K562 (cell line): ENCODE results near the gene TJP3. TPM values are rescaled to one million over a fixed set of nuclear protein-coding genes. Genes with fewer than 3 reads are reported as not detected.

ENCODE experiments used
- ATF7 ChIP-seq: fragments of 450-650 bp; IDR thresholded peaks from 2 replicates; pipeline ENCODE4 v1.7.1; 2014; ENCODE audit warnings: mild to moderate bottlenecking, moderate library complexity
- ESRRA ChIP-seq: fragments of 450-650 bp; IDR thresholded peaks from 2 replicates; pipeline ENCODE4 v1.6.1; 2014; ENCODE audit warnings: low read depth, mild to moderate bottlenecking, moderate library complexity, borderline replicate concordance
- FOXA1 ChIP-seq: fragments of 450-650 bp; IDR thresholded peaks from 2 replicates; pipeline ENCODE4 v1.6.1; 2016; ENCODE audit warnings: mild to moderate bottlenecking, borderline replicate concordance
- FOXJ3 ChIP-seq: sonication (generic); formaldehyde crosslinking; IDR thresholded peaks from 2 replicates; pipeline ENCODE4 v1.4.0; 2020; ENCODE audit warnings: mild to moderate bottlenecking, missing genetic modification reagents
- GATA2 ChIP-seq: sonication (generic); formaldehyde crosslinking; IDR thresholded peaks from 2 replicates; pipeline ENCODE4 v1.4.0; 2020; ENCODE audit warnings: mild to moderate bottlenecking, missing genetic modification reagents
- HDAC3 ChIP-seq: fragments of 450-650 bp; IDR thresholded peaks from 2 replicates; pipeline ENCODE4 v1.6.1; 2018; ENCODE audit warnings: borderline replicate concordance, mild to moderate bottlenecking, moderate library complexity; ENCODE audit not compliant: partially characterized antibody
- MAFG ChIP-seq: fragments of 450-650 bp; conservative IDR thresholded peaks from 2 replicates; pipeline ENCODE4 v1.6.1; 2016; ENCODE audit warnings: missing genetic modification characterization, missing compliant biosample characterization
- MCM2 ChIP-seq: fragments of 450-650 bp; IDR thresholded peaks from 2 replicates; pipeline ENCODE4 v1.6.1; 2017; ENCODE audit warnings: low read depth, mild to moderate bottlenecking
- NR2C1 ChIP-seq, 2 experiments: fragments of 450-650 bp; IDR thresholded peaks; 2 replicates each; pipeline ENCODE4 v1.6.1; 2017; ENCODE audit warnings: mild to moderate bottlenecking in 2 of 2, antibody characterized with exemption in 1 of 2, inconsistent platforms in 1 of 2, missing compliant biosample characterization in 1 of 2, missing genetic modification characterization in 1 of 2
- POLR2H ChIP-seq: IDR thresholded peaks from 2 replicates; pipeline ENCODE4 v1.6.1; 2016; ENCODE audit warnings: missing genetic modification characterization, low read depth, mild to moderate bottlenecking, control low read depth, missing compliant biosample characterization, moderate library complexity
- SIX5 ChIP-seq, 2 experiments: IDR thresholded peaks; 2 replicates each; pipeline ENCODE4 v1.6.1; 2011; ENCODE audit warnings: low read length in 2 of 2, borderline replicate concordance in 1 of 2, low read depth in 1 of 2, mild to moderate bottlenecking in 1 of 2, moderate library complexity in 1 of 2; ENCODE audit not compliant: insufficient read depth in 1 of 2
- SMAD4 ChIP-seq: fragments of 250-450 bp; sonication (Bioruptor Pico); conservative IDR thresholded peaks from 2 replicates; pipeline ENCODE4 v1.8.0; 2021; ENCODE audit warnings: inconsistent platforms, mild to moderate bottlenecking, moderate library complexity
- TRIM24 ChIP-seq, 2 experiments: fragments of 450-650 bp; IDR thresholded peaks; 2 replicates each; pipeline ENCODE4 v1.6.1; 2016
- XRCC3 ChIP-seq: fragments of 450-650 bp; IDR thresholded peaks from 2 replicates; pipeline ENCODE4 v1.6.1; 2017; ENCODE audit warnings: mild to moderate bottlenecking, moderate library complexity
- ZNF184 ChIP-seq: sonication (generic); formaldehyde crosslinking; IDR thresholded peaks from 2 replicates; pipeline ENCODE4 v1.5.0; 2020; ENCODE audit warnings: missing genetic modification reagents
- ZNF23 ChIP-seq: fragments of 250-450 bp; sonication (Bioruptor Pico); IDR thresholded peaks from 2 replicates; pipeline ENCODE4 v1.4.0; 2020; ENCODE audit warnings: mild to moderate bottlenecking
- ZNF695 ChIP-seq: fragments of 450-650 bp; formaldehyde crosslinking; IDR thresholded peaks from 2 replicates; pipeline ENCODE4 v1.4.0; 2020; ENCODE audit warnings: mild to moderate bottlenecking, moderate library complexity
- ZNF778 ChIP-seq: fragments of 450-650 bp; formaldehyde crosslinking; IDR thresholded peaks from 2 replicates; pipeline ENCODE4 v1.4.0; 2020; ENCODE audit warnings: mild to moderate bottlenecking, moderate library complexity
- ZNF780A ChIP-seq: fragments of 250-450 bp; sonication (Bioruptor Pico); IDR thresholded peaks from 2 replicates; pipeline ENCODE4 v1.5.0; 2021; ENCODE audit warnings: mild to moderate bottlenecking
- polyA plus RNA-seq, 8 experiments: library from polyadenylated mRNA; depleted of rRNA in 4 of 8; stranded (reverse) in 5 of 8; unstranded in 3 of 8; fragments of >200 nt; fragmentation: Nextera tagmentation in 2 of 8; fragmentation: Illumina TruSeq in 1 of 8; extraction: Ambion mirVana in 2 of 8; extraction: Trizol in 1 of 8; gene quantifications; 2 replicates each; pipeline versions ENCODE4 v1.2.1 to v1.2.3, GENCODE V29; 2011 to 2014; ENCODE audit warnings: inconsistent platforms in 1 of 8, missing spikeins in 1 of 8
- total RNA-seq, 7 experiments: library from RNA; depleted of rRNA in 6 of 7; stranded (reverse); fragments of >200 nt in 6 of 7; fragmentation: Illumina TruSeq in 2 of 7; extraction: Trizol in 2 of 7; gene quantifications; 2 replicates each; pipeline versions ENCODE4 v1.2.1 to v1.2.3, GENCODE V29; 2011 to 2021; ENCODE audit warnings: low replicate concordance in 1 of 7
- TF ChIP-seq, protein P1 (sequence below): sonication (generic); formaldehyde crosslinking; IDR thresholded peaks from 2 replicates; pipeline ENCODE4 v1.8.0; 2023; ENCODE audit warnings: missing genetic modification reagents, mild to moderate bottlenecking, borderline replicate concordance
- TF ChIP-seq, protein P2 (sequence below), 2 experiments: fragments of 450-650 bp; conservative IDR thresholded peaks; 2 replicates each; pipeline ENCODE4 v1.6.1; 2017; ENCODE audit warnings: mild to moderate bottlenecking in 2 of 2, moderate library complexity in 2 of 2
- TF ChIP-seq, protein P3 (sequence below), 2 experiments: fragments of 250-450 bp in 1 of 2; fragments of 450-650 bp in 1 of 2; sonication (Bioruptor Pico) in 1 of 2; IDR thresholded peaks; 2 replicates each; pipeline versions ENCODE4 v1.6.1 to v1.8.0; 2016 to 2021; ENCODE audit warnings: mild to moderate bottlenecking in 2 of 2, moderate library complexity in 2 of 2, missing compliant biosample characterization in 1 of 2, missing genetic modification characterization in 1 of 2

The TJP3 gene
- total and polyA plus RNA-seq, 9 of the 15 experiments (the other 6 are each of a cell fraction or from before 2014, with no cell fraction given) = 0.11 to 2.4 (median 0.57) TPM; not detected in 1

DNA sequence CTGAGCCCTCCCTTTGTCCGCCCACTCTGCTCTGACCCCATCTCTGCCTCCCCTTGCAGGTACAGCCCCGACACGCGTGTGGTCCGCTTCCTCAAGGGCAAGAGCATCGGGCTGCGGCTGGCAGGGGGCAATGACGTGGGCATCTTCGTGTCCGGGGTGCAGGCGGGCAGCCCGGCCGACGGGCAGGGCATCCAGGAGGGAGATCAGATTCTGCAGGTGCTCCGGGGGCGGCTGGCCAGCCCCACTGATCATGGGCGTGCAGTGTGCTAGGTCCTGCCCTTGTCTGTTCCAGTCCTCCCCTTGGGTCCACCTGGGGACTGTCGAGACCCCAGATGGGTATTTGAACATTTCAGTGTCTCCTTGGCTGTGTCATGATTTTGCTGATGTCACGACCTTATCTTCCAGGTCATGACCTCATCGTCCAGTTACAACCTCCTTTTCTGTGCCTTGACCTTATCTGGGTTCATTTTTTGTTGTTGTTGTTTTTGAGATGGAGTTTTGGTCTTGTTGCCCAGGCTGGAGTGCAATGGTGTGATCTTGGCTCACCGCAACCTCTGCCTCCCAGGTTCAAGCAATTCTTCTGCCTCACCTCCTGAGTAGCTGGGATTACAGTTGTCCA, 28.0 kb downstream of the TJP3 start (continued):
- TF ChIP-seq ESRRA = peak; percentile 88
- no peak for TF ChIP-seq SIX5 (IDR thresholded peaks at IDR 0.05; ENCODE audit: borderline replicate concordance in 1 of 2, insufficient read depth in 1 of 2, low read depth in 1 of 2, low read length in 2 of 2)
- TF ChIP-seq ZNF780A (CRISPR knock-in tag) = no peak
- TF ChIP-seq ZNF184 (CRISPR knock-in tag) = no peak
- no peak for TF ChIP-seq POLR2H (tag)
- no peak for TF ChIP-seq SMAD4
- TF ChIP-seq, protein P1, sequence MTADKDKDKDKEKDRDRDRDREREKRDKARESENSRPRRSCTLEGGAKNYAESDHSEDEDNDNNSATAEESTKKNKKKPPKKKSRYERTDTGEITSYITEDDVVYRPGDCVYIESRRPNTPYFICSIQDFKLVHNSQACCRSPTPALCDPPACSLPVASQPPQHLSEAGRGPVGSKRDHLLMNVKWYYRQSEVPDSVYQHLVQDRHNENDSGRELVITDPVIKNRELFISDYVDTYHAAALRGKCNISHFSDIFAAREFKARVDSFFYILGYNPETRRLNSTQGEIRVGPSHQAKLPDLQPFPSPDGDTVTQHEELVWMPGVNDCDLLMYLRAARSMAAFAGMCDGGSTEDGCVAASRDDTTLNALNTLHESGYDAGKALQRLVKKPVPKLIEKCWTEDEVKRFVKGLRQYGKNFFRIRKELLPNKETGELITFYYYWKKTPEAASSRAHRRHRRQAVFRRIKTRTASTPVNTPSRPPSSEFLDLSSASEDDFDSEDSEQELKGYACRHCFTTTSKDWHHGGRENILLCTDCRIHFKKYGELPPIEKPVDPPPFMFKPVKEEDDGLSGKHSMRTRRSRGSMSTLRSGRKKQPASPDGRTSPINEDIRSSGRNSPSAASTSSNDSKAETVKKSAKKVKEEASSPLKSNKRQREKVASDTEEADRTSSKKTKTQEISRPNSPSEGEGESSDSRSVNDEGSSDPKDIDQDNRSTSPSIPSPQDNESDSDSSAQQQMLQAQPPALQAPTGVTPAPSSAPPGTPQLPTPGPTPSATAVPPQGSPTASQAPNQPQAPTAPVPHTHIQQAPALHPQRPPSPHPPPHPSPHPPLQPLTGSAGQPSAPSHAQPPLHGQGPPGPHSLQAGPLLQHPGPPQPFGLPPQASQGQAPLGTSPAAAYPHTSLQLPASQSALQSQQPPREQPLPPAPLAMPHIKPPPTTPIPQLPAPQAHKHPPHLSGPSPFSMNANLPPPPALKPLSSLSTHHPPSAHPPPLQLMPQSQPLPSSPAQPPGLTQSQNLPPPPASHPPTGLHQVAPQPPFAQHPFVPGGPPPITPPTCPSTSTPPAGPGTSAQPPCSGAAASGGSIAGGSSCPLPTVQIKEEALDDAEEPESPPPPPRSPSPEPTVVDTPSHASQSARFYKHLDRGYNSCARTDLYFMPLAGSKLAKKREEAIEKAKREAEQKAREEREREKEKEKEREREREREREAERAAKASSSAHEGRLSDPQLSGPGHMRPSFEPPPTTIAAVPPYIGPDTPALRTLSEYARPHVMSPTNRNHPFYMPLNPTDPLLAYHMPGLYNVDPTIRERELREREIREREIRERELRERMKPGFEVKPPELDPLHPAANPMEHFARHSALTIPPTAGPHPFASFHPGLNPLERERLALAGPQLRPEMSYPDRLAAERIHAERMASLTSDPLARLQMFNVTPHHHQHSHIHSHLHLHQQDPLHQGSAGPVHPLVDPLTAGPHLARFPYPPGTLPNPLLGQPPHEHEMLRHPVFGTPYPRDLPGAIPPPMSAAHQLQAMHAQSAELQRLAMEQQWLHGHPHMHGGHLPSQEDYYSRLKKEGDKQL = no peak
- no peak for TF ChIP-seq ZNF695 (CRISPR knock-in tag)
- no peak for TF ChIP-seq ZNF23 (CRISPR knock-in tag)
- no peak for TF ChIP-seq HDAC3
- peak; percentile 63 for TF ChIP-seq MAFG (tag)
- TF ChIP-seq, protein P2, sequence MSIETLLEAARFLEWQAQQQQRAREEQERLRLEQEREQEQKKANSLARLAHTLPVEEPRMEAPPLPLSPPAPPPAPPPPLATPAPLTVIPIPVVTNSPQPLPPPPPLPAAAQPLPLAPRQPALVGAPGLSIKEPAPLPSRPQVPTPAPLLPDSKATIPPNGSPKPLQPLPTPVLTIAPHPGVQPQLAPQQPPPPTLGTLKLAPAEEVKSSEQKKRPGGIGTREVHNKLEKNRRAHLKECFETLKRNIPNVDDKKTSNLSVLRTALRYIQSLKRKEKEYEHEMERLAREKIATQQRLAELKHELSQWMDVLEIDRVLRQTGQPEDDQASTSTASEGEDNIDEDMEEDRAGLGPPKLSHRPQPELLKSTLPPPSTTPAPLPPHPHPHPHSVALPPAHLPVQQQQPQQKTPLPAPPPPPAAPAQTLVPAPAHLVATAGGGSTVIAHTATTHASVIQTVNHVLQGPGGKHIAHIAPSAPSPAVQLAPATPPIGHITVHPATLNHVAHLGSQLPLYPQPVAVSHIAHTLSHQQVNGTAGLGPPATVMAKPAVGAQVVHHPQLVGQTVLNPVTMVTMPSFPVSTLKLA (conservative IDR thresholded peaks at IDR 0.05) = no peak
- TF ChIP-seq FOXJ3 (CRISPR knock-in tag) = no peak
- TF ChIP-seq GATA2 (CRISPR knock-in tag) = no peak
- TF ChIP-seq MCM2 = no peak
- TF ChIP-seq, protein P3, sequence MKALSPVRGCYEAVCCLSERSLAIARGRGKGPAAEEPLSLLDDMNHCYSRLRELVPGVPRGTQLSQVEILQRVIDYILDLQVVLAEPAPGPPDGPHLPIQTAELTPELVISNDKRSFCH (CRISPR knock-in tag; IDR thresholded peaks at IDR 0.05) = no peak
- TF ChIP-seq, protein P3 (tag; IDR thresholded peaks at IDR 0.05) = no peak
- TF ChIP-seq FOXA1 = no peak
- peak; percentile 64 for TF ChIP-seq ATF7
- TF ChIP-seq ZNF778 (CRISPR knock-in tag) = no peak
- TF ChIP-seq TRIM24 (IDR thresholded peaks at IDR 0.05) = peak in 1 of 2 experiments; percentile 28; a peak in 2 of 4 replicates
- peak; percentile 65 for TF ChIP-seq NR2C1 (IDR thresholded peaks at IDR 0.05)
- peak; percentile 74 for TF ChIP-seq NR2C1 (tag; IDR thresholded peaks at IDR 0.05)
- no peak for TF ChIP-seq XRCC3
